NB4 (cell line): ENCODE measurements around the gene ARRDC1.

Experiments used
- MYC ChIP-seq: IDR thresholded peaks from 2 replicates; pipeline ENCODE4 v1.6.1; 2011; ENCODE audit warnings: low read depth, low read length
- POLR2A ChIP-seq: IDR thresholded peaks from 2 replicates; pipeline ENCODE4 v1.6.1; 2011; ENCODE audit warnings: mild to moderate bottlenecking; ENCODE audit not compliant: insufficient read length; ENCODE audit errors: extremely low read depth
- TF ChIP-seq, protein P1 (sequence below): IDR thresholded peaks from one replicate; pipeline ENCODE4 v1.5.1; 2012; ENCODE audit warnings: low read depth, low read length
- TF ChIP-seq, protein P2 (sequence below): IDR thresholded peaks from 2 replicates; pipeline ENCODE4 v1.6.1; 2011; ENCODE audit warnings: low read depth, low read length

DNA sequence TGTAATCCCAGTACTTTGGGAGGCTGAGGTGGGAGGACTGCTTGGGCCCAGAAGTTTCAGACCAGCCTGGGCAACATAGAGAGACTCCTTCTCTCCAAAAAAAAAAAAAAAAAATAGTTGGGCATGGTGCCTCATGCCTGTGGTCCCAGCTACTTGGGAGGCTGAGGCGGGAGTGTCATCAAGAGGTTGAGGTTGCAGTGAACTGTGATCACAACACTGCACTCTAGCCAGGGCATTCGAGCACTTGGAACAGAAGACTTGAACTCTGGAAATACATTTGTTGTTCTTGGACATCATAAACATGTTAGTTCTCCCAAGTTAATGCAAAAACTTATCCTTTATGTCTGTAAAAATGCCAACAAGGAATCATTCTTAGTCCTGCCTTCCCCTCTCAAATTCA is 42.9 kb downstream of the ARRDC1 start:
- TF ChIP-seq, protein P1, sequence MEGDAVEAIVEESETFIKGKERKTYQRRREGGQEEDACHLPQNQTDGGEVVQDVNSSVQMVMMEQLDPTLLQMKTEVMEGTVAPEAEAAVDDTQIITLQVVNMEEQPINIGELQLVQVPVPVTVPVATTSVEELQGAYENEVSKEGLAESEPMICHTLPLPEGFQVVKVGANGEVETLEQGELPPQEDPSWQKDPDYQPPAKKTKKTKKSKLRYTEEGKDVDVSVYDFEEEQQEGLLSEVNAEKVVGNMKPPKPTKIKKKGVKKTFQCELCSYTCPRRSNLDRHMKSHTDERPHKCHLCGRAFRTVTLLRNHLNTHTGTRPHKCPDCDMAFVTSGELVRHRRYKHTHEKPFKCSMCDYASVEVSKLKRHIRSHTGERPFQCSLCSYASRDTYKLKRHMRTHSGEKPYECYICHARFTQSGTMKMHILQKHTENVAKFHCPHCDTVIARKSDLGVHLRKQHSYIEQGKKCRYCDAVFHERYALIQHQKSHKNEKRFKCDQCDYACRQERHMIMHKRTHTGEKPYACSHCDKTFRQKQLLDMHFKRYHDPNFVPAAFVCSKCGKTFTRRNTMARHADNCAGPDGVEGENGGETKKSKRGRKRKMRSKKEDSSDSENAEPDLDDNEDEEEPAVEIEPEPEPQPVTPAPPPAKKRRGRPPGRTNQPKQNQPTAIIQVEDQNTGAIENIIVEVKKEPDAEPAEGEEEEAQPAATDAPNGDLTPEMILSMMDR: no peak
- no peak for TF ChIP-seq POLR2A
- no peak for TF ChIP-seq MYC
- TF ChIP-seq, protein P2, sequence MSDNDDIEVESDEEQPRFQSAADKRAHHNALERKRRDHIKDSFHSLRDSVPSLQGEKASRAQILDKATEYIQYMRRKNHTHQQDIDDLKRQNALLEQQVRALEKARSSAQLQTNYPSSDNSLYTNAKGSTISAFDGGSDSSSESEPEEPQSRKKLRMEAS: no peak
